ENCODE results near the gene CFAP54.

DNA sequence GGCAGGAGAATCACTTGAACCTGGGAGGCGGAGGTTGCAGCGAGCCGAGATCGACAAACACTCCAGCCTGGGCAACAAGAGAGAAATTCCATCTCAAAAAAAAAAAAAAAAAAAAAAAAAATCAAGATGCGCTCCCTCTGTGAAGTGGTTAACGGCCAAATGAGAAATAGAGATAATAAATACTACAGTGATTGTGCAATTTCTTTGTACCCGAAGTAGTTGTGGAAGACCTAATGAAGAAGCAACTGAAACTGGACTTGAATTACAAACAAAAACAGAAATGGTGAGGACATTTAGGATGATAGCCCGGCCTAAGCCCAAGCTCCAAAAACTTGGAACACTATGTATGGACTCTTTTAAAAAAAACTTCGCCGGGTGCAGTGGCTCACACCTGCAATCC is 45.0 kb upstream of the CFAP54 start:
- TF ChIP-seq, protein P1, sequence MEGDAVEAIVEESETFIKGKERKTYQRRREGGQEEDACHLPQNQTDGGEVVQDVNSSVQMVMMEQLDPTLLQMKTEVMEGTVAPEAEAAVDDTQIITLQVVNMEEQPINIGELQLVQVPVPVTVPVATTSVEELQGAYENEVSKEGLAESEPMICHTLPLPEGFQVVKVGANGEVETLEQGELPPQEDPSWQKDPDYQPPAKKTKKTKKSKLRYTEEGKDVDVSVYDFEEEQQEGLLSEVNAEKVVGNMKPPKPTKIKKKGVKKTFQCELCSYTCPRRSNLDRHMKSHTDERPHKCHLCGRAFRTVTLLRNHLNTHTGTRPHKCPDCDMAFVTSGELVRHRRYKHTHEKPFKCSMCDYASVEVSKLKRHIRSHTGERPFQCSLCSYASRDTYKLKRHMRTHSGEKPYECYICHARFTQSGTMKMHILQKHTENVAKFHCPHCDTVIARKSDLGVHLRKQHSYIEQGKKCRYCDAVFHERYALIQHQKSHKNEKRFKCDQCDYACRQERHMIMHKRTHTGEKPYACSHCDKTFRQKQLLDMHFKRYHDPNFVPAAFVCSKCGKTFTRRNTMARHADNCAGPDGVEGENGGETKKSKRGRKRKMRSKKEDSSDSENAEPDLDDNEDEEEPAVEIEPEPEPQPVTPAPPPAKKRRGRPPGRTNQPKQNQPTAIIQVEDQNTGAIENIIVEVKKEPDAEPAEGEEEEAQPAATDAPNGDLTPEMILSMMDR (IDR thresholded peaks at IDR 0.05), result no peak
- no peak for TF ChIP-seq EP300 (IDR thresholded peaks at IDR 0.05)
